Ovary (tissue), 9 donors: ENCODE measurements around the gene PPM1D. TPM values are rescaled to one million over a fixed set of nuclear protein-coding genes. Genes with fewer than 3 reads are reported as not detected.
A peak's percentile ranks its signal among the peaks of the same experiment; 100 is the strongest.
"Not testable (repeated sequence)": the region's sequence is repeated elsewhere in the genome, so short reads cannot be mapped to it uniquely, and the experiment has no call there.

ENCODE experiments used
- DNase-seq, 5 donors: peaks; one replicate each; pipeline ENCODE4 v3.0.0-alpha.2; 2019 to 2020
- H3K27ac ChIP-seq, 2 donors: fragments of 200-600 bp; one replicate each; pipeline versions ENCODE4 v1.5.1 to v1.8.0; 2019 to 2022
- H3K27me3 ChIP-seq: fragments of 200-600 bp; one replicate; pipeline ENCODE4 v1.8.0; 2022
- H3K36me3 ChIP-seq: fragments of 200-600 bp; sonication (generic); one replicate; pipeline ENCODE4 v1.5.1; 2019
- H3K4me1 ChIP-seq: one replicate; pipeline ENCODE4 v1.8.1; 2013; ENCODE audit warnings: mild to moderate bottlenecking, moderate library complexity; ENCODE audit not compliant: insufficient read depth
- H3K4me3 ChIP-seq: fragments of 200-600 bp; sonication (generic); one replicate; pipeline ENCODE4 v1.5.1; 2017
- H3K9me3 ChIP-seq, 2 donors: fragments of 200-600 bp in 1 of 2; sonication (generic) in 1 of 2; one replicate each; pipeline versions ENCODE4 v1.5.1 to v1.8.1; 2013 to 2019; ENCODE audit warnings: mild to moderate bottlenecking in 1 of 2, moderate library complexity in 1 of 2
- EP300 ChIP-seq: sonication (generic); formaldehyde crosslinking; IDR thresholded peaks from one replicate; pipeline ENCODE4 v1.6.1; 2017; ENCODE audit warnings: antibody characterized with exemption
- POLR2A ChIP-seq: fragments of 450-650 bp; IDR thresholded peaks from one replicate; pipeline ENCODE4 v1.6.1; 2017; ENCODE audit warnings: antibody characterized with exemption, mild to moderate bottlenecking, moderate library complexity
- WGBS, 3 donors: extraction: QIAGEN DNeasy Blood & Tissue Kit in 1 of 3; methylation state at CpG; one replicate each; pipeline versions ENCODE4 v1.1.5 to v1.1.7; 2013 to 2017; 5-methylcytosine and 5-hydroxymethylcytosine counted together
- intact Hi-C, 4 donors: fragments of 100-400 bp; cut with DNase I; formaldehyde crosslinking; loops; one replicate each; pipeline versions ENCODE4 v1.11.0 to v1.15.1; 2022 to 2023
- polyA plus RNA-seq, 2 donors: library from polyadenylated mRNA; stranded (reverse); fragments of 200-250 nt in 1 of 2; fragments of 350-450 nt in 1 of 2; fragmentation: Illumina TruSeq in 1 of 2; extraction: RNeasy Lipid Tissue Mini Kit (QIAGEN cat#74804) in 1 of 2; gene quantifications; one replicate each; pipeline ENCODE4 v1.2.3, GENCODE V29; 2013 to 2014
- total RNA-seq, 7 donors: library from RNA; depleted of rRNA in 2 of 7; stranded (reverse); fragments of >200 nt in 2 of 7; fragmentation: NEBNext Ultra II Directional in 3 of 7; extraction: Animal tissue kit (Norgen Biotek cat#: 25700) in 3 of 7; gene quantifications; one replicate each; pipeline versions ENCODE4 v1.1.0 to v1.2.4, GENCODE V29; 2016 to 2023
- TF ChIP-seq, protein P1 (sequence below), 3 donors: fragments of 450-650 bp in 2 of 3; fragments of 200-600 bp in 1 of 3; IDR thresholded peaks; one replicate each; pipeline versions ENCODE4 v1.5.1 to v1.8.0; 2016 to 2022; ENCODE audit warnings: antibody characterized with exemption in 3 of 3, mild to moderate bottlenecking in 1 of 3
- donor health status: DM: no; HTN: no; CAD: no; lungs with moderate emphysema.
- donor health status: DM: no; HTN: no; CAD: no.
- donor health status: Bipolar disorder and iron deficiency.
- donor health status: DM: yes; HTN: yes; CAD: no.
- donor health status: DM: no; HTN: no; CAD: no.
- donor health status: DM: yes; HTN: yes; CAD: no.

Gene PPM1D
- total and polyA plus RNA-seq, 9 donors = 11.9 to 35.5 (median 27.1) TPM

DNA sequence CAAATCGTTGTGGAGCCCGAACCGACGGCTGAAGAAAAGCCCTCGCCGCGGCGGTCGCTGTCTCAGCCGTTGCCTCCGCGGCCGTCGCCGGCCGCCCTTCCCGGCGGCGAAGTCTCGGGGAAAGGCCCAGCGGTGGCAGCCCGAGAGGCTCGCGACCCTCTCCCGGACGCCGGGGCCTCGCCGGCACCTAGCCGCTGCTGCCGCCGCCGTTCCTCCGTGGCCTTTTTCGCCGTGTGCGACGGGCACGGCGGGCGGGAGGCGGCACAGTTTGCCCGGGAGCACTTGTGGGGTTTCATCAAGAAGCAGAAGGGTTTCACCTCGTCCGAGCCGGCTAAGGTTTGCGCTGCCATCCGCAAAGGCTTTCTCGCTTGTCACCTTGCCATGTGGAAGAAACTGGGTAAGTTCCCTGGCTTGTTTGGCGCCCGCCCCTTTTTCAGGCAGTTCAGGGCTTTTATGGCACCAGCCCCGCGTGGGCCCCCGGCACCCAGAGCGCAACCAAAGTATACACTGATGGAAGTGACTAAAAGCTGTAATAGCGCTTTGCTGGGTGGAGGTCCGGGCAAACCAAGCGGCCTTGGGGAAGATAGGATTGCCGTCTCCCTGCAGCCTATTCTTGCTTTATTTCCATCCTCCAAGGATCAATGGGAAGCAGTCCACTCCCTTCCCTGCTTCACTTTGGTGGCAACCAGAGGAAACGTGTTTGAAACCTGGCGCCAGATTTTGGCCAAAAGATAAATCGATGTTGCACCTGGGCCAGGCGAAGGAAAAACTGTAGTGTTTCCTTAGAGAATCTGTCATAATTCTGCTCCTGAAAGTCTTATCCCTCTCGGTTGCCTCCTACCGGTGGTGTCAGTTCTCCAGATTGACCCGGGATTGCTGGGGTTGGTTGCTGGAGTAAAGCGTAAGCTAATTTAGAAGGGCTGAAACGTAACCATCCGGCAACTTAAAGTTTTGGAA is 775 bp downstream of the PPM1D start:
- H3K27ac ChIP-seq = peak overlapping the region; percentile 92 to 96
- no peaks in the 10 kb centered on the region for H3K36me3 ChIP-seq
- peaks cover 6% of the 10 kb centered on the region for H3K4me1 ChIP-seq
- H3K4me3 ChIP-seq = peak overlapping the region; percentile 83
- DNase-seq = peak; percentile 69 to 83 (median 72)
- intact Hi-C loops = loop anchor here (2.0 to 10.0 kb wide), 2 partner anchors 76 kb away; partner anchors contain the start of gene APPBP2 (in 3 of the 4)
- TF ChIP-seq, protein P1, sequence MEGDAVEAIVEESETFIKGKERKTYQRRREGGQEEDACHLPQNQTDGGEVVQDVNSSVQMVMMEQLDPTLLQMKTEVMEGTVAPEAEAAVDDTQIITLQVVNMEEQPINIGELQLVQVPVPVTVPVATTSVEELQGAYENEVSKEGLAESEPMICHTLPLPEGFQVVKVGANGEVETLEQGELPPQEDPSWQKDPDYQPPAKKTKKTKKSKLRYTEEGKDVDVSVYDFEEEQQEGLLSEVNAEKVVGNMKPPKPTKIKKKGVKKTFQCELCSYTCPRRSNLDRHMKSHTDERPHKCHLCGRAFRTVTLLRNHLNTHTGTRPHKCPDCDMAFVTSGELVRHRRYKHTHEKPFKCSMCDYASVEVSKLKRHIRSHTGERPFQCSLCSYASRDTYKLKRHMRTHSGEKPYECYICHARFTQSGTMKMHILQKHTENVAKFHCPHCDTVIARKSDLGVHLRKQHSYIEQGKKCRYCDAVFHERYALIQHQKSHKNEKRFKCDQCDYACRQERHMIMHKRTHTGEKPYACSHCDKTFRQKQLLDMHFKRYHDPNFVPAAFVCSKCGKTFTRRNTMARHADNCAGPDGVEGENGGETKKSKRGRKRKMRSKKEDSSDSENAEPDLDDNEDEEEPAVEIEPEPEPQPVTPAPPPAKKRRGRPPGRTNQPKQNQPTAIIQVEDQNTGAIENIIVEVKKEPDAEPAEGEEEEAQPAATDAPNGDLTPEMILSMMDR (IDR thresholded peaks at IDR 0.05) = peak in 2 of 3 donors; percentile 66 to 75
- TF ChIP-seq EP300 (no peak), POLR2A (peak; percentile 44)
- H3K9me3 ChIP-seq = no peaks in the 10 kb centered on the region
- H3K27me3 ChIP-seq = no peaks in the 10 kb centered on the region
- 0 to 1% (median 0%) methylated on average over 65 to 69 of the region's 69 CpGs for WGBS, 3 donors

DNA sequence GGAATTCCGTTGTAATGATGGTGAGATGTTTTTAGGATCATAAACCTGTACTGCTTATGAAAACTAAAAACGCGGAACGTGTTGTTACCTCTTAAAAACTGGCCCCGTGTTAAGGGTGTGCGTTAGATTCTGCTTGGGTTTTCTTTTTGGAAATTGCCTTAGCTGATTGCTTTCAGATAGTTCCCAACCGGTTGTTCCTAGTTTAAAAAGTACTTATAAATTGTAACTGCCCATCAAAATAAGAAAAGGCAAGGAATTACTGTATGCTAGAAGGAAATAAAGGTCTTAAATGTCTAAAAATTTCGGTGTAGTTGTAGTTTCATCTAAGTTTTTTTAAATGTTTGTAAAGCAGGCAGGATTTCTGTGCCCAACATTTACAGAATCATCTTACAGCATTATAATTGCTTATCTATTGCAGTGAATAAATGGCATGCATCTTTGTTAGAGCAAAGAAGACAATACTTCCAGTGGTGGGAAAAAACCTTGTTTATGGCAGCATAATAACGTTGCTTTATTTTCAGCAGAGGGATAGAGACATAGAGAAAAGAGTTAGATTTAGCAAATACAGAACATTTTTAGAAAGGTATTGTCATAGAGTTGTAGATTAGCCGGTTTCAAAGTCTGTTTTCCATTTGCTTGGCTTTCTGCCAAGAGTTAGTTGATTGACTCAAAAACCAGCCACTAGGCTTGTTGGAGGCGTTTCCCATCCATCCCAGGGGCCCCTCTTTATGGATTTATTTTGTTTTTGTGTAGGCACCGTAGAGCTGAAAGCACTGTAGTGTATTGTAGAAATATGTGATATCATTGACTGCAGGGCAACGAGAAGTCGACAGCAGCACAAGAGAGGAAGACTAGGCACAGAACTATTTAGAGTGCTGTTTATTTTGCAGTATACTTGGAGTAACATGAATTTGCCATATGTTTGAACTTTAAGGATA is 1.7 kb downstream of the PPM1D start:
- peaks cover 6% of the 10 kb centered on the region for H3K4me1 ChIP-seq
- WGBS, 3 donors = 0% methylated on average over 14 of the region's 14 CpGs

DNA sequence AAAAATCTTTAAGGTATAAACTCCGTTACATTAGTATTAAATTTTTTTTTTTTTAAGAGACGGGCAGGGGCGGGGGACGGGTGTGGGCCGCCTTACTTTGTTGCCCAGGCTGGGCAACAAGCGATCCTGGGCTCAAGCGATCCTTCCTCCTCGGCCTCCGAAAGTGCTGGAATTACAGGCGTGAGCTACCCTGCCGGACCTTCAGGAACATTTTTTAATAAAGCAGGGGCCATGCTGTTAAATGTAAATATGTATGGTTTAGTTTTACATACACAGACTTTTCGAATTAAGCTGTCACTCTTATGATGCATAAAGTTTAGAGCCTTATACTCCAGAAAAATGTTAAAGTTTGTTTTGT is 2.4 kb downstream of the PPM1D start:
- no peak for DNase-seq
- H3K9me3 ChIP-seq = no peaks in the 10 kb centered on the region
- H3K4me1 ChIP-seq = peaks cover 7% of the 10 kb centered on the region
- 2 to 3% (median 2%) methylated on average over 12 of the region's 12 CpGs for WGBS, 3 donors
- no peak for TF ChIP-seq POLR2A
- H3K27me3 ChIP-seq = no peaks in the 10 kb centered on the region
- no peaks in the 10 kb centered on the region for H3K36me3 ChIP-seq
- intact Hi-C loops = loop anchor here in 3 of 4 donors (10.0 kb wide), 1 partner anchor 78 kb away; the partner anchor contains the start of gene APPBP2 (in 3 of the 3)
- peak overlapping the region; percentile 83 for H3K4me3 ChIP-seq
- H3K27ac ChIP-seq = peak overlapping the region in 1 of 2 donors; percentile 96

More for the DNA sequence above, 1.7 kb downstream of the PPM1D start:
- intact Hi-C loops = loop anchor here (2.0 to 10.0 kb wide), 2 partner anchors 77 kb away; partner anchors contain the start of gene APPBP2 (in 3 of the 4)
- Histone ChIP-seq H3K27ac (peak overlapping the region in 1 of 2 donors; percentile 96), H3K4me3 (peak overlapping the region; percentile 83), H3K36me3 (no peaks in the 10 kb centered on the region), H3K9me3 (no peaks in the 10 kb centered on the region), H3K27me3 (no peaks in the 10 kb centered on the region)
- DNase-seq = peak in 4 of 5 donors; percentile 49 to 70 (median 56)
- TF ChIP-seq, protein P1 (IDR thresholded peaks at IDR 0.05) = peak in 1 of 3 donors; percentile 2
- TF ChIP-seq POLR2A = peak; percentile 3
- TF ChIP-seq EP300 = no peak

DNA sequence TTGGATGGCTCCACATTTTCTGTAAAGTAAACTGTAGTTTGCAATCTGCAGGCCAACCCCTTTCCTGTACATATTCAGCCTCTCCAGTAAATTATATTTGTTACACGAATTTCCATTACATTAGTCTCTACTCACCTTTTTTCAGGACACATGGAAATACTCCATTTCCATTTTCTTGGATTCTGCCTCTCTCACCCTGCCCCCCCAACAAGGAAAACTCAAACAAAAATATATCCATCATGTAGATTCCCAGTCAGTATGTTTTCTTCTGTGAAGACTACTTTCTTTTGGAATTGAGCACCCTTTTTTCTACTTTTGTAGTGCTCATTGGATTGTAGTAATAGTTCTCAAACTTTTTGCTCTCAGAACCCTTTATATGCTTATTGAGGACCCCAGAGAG is 2.9 kb downstream of the PPM1D start:
- Histone ChIP-seq H3K9me3 (no peaks in the 10 kb centered on the region), H3K27ac (no peak overlapping the region), H3K36me3 (no peaks in the 10 kb centered on the region), H3K27me3 (no peaks in the 10 kb centered on the region), H3K4me1 (peaks cover 7% of the 10 kb centered on the region), H3K4me3 (peak overlapping the region; percentile 83)
- DNase-seq = no peak
- intact Hi-C loops = loop anchor here in 3 of 4 donors (10.0 kb wide), 1 partner anchor 78 kb away; the partner anchor contains the start of gene APPBP2 (in 3 of the 3)
- 0 to 7% (median 2%) methylated on average over 1 of the region's 1 CpG for WGBS, 3 donors
- TF ChIP-seq EP300 = no peak
- TF ChIP-seq, protein P1 (IDR thresholded peaks at IDR 0.05) = no peak
- no peak for TF ChIP-seq POLR2A

DNA sequence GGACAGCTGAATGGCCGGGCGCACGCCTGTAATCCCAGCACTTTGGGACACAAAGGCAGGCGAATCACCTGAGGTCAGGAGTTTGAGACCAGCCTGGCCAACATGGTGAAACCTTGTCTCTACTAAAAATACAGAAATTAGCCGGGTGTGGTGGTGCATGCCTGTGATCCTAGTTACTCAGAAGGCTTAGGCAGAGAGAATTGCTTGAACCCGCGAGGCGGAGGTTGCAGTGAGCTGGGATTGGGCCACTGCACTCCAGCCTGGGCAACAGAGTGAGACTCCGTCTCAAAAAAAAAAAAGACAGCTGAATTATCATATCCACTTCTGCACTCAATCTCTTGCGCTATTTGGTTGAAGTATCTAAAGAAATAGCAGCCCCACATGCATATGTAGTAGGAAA is 3.5 kb downstream of the PPM1D start:
- H3K27ac ChIP-seq, H3K9me3 ChIP-seq, DNase-seq, H3K4me3 ChIP-seq, H3K36me3 ChIP-seq, H3K27me3 ChIP-seq, H3K4me1 ChIP-seq: not testable (repeated sequence)
- intact Hi-C loops = loop anchor here in 3 of 4 donors (10.0 kb wide), 1 partner anchor 79 kb away; the partner anchor contains the start of gene APPBP2 (in 3 of the 3)
- WGBS, 3 donors = 75 to 86% (median 76%) methylated on average over 10 of the region's 10 CpGs
